BLaER1 treated with 17β-estradiol and CSF1 and Interleukin-3, amounts not matched to agents 10 nM and 100 nM (cell line): ENCODE measurements around the gene CEP68.
"Not testable (repeated sequence)": the region's sequence is repeated elsewhere in the genome, so short reads cannot be mapped to it uniquely, and the experiment has no call there.

Experiments used
- H3K27ac ChIP-seq, 11 experiments: shearing (Covaris generic); formaldehyde crosslinking; 2 replicates each; pipeline ENCODE4 v1.8.1; 2022
- H3K27me3 ChIP-seq, 11 experiments: shearing (Covaris generic); formaldehyde crosslinking; 2 replicates each; pipeline ENCODE4 v1.8.1; 2022
- H3K36me3 ChIP-seq, 11 experiments: shearing (Covaris generic); formaldehyde crosslinking; 2 replicates each; pipeline ENCODE4 v1.8.1; 2022
- H3K4me1 ChIP-seq, 10 experiments: shearing (Covaris generic); formaldehyde crosslinking; 2 replicates each; pipeline ENCODE4 v1.8.1; 2022
- H3K4me2 ChIP-seq, 11 experiments: shearing (Covaris generic); formaldehyde crosslinking; 2 replicates each; pipeline ENCODE4 v1.8.1; 2022
- H3K4me3 ChIP-seq, 10 experiments: shearing (Covaris generic); formaldehyde crosslinking; 2 replicates each; pipeline ENCODE4 v1.8.1; 2022
- H3K9ac ChIP-seq, 11 experiments: shearing (Covaris generic); formaldehyde crosslinking; 2 replicates each; pipeline ENCODE4 v1.8.1; 2022
- H3K9me3 ChIP-seq, 11 experiments: shearing (Covaris generic); formaldehyde crosslinking; replicated peaks in 1 of 11; 2 replicates each; pipeline ENCODE4 v1.8.1; 2022
- H4K20me1 ChIP-seq, 11 experiments: shearing (Covaris generic); formaldehyde crosslinking; 2 replicates each; pipeline ENCODE4 v1.8.1; 2022
- Cebpa-rat ChIP-seq, 11 experiments: shearing (Covaris generic); IDR thresholded peaks; 2 replicates each; pipeline ENCODE4 v1.8.1; 2022

Gene CEP68

DNA sequence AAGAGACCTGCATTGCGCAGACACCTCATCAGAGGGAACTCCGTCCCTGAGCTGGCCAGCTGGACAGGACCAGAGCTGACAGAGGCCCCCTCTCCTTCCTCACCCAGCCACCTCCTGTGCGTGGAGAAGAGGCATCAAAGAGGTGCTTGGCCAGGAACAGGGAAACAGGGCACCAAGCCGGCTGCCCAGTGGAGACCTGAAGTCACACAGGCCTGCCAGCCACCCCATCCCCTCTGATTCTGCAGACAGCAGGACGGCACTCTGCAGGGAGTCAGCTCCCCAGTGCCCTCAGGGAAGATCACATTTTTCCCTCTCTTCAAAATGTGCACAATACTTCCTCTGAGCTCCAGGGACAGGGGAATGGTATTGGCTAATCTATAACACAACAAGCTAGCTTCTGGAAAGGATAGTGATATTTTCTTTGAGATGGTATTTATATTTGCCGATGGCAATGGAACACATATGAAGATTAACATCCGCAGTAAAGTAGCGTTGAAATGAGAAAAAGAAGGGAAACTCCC lies 36.5 kb upstream of the CEP68 start:
- H3K9ac ChIP-seq = no peak overlapping the region
- peak overlapping the region in 1 of 11 experiments; percentile 72; a peak in 1 of 22 replicates for H3K27ac ChIP-seq
- H3K4me1 ChIP-seq = peaks cover 35 to 62% (median 49%) of the 10 kb centered on the region in 10 experiments
- H3K9me3 ChIP-seq = no peaks in the 10 kb centered on the region
- peak overlapping the region in 5 of 11 experiments; percentile 83 to 91 (median 84); a peak in 8 of 22 replicates for H3K4me2 ChIP-seq
- H3K27me3 ChIP-seq = no peaks in the 10 kb centered on the region
- TF ChIP-seq Cebpa-rat (IDR thresholded peaks at IDR 0.05) = no peak
- H3K36me3 ChIP-seq = peaks cover 43 to 95% (median 82%) of the 10 kb centered on the region in 11 experiments
- no peak overlapping the region for H3K4me3 ChIP-seq
- peaks cover 0 to 6% (median 0%) of the 10 kb centered on the region in 11 experiments; a peak in 2 of 22 replicates for H4K20me1 ChIP-seq

DNA sequence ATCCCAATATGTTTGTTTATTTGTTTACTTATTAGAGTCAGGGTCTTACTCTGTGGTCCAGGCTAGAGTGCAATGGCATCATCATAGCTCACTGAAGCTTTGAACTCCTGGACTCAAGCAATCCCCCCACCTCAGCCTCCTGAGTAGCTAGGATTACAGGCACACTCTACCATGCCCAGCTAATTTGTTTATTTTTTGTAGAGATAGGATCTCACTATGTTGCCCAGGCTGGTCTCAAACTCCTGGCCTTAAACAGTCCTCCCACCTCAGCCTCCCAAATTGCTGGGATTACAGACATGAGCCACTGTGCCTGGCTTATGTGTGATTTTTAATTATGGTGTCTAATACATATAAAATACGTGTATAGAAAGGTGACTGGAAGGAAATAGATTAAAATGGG lies 36.0 kb upstream of the CEP68 start:
- H3K4me2 ChIP-seq, H4K20me1 ChIP-seq, H3K27me3 ChIP-seq, H3K4me3 ChIP-seq, H3K9ac ChIP-seq, H3K9me3 ChIP-seq, H3K27ac ChIP-seq: not testable (repeated sequence)
- Histone ChIP-seq H3K4me1 (peaks cover 40 to 67% (median 55%) of the 10 kb centered on the region in 10 experiments), H3K36me3 (peaks cover 40 to 90% (median 79%) of the 10 kb centered on the region in 11 experiments)

DNA sequence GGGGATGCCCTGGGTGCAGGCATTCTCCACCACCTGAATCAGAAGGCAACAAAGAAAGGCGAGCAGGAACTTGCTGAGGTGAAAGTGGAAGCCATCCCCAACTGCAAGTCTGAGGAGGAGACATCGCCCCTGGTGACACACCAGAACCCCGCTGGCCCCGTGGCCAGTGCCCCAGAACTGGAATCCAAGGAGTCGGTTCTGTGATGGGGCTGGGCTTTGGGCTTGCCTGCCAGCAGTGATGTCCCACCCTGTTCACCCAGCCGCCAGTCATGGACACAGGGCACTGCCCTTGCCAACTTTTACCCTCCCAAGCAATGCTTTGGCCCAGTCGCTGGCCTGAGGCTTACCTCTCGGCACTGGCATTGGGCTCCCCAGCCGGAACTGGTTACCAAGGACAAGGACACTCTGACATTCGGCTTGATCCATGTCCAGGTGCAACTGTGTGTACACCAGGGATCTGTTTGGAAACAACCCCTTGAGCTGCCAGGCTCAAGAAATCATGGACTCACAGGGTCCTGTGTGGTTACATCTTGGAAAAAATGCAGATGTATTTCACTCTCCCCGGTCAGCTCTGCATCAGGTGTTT lies 35.2 kb upstream of the CEP68 start:
- Histone ChIP-seq H3K36me3 (peaks cover 40 to 82% (median 71%) of the 10 kb centered on the region in 11 experiments), H3K27me3 (no peaks in the 10 kb centered on the region), H3K4me3 (no peak overlapping the region), H3K4me1 (peaks cover 48 to 67% (median 60%) of the 10 kb centered on the region in 10 experiments), H4K20me1 (peaks cover 0 to 6% (median 0%) of the 10 kb centered on the region in 11 experiments; a peak in 2 of 22 replicates), H3K9ac (no peak overlapping the region), H3K27ac (no peak overlapping the region; a peak in 1 of 22 replicates), H3K9me3 (no peaks in the 10 kb centered on the region), H3K4me2 (no peak overlapping the region)
- no peak for TF ChIP-seq Cebpa-rat (IDR thresholded peaks at IDR 0.05)

DNA sequence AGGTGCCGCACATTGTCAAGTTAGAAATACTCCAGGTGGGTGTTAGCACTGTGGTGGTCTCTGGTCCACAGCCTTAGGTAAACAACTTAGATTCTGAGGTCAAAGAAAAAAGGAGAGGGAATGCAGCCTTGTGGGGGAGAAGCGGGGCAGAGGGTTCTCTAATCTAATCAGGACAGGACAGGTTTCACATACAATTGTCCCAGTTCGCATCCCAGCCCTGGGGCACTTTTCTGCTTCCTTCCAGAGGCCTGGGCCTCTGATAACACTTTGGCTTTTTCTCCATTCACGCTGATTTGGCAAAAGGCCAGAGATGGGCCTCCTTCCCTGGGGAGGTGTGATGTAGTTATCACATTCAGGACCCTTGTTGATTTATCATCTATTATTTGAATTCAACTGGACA lies 34.5 kb upstream of the CEP68 start:
- Histone ChIP-seq H3K9me3 (no peaks in the 10 kb centered on the region), H3K27ac (no peak overlapping the region), H3K4me1 (peaks cover 49 to 67% (median 60%) of the 10 kb centered on the region in 10 experiments), H3K36me3 (peaks cover 40 to 75% (median 65%) of the 10 kb centered on the region in 11 experiments), H3K9ac (no peak overlapping the region), H3K27me3 (no peaks in the 10 kb centered on the region), H3K4me2 (no peak overlapping the region), H4K20me1 (peaks cover 0 to 6% (median 0%) of the 10 kb centered on the region in 11 experiments; a peak in 2 of 22 replicates), H3K4me3 (no peak overlapping the region)
- no peak for TF ChIP-seq Cebpa-rat (IDR thresholded peaks at IDR 0.05)

DNA sequence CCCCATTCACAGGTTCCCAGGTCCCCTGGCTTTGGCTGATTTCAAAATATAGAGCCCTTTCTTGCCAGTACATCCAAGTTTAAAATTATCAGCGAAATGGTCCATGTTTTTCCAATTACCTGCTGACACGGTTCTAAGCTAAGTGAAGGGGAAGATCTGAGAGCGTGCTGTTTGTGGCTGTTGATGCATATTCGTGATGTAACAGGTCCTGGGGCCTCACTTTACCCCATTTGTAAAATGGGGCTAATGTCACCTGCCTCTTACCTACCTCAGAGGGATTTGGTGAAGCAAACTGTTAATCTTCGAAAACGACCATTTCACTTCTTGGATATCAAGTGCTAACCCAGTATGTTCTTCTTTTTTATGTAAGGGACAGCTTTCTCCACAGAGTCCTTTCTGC lies 34.0 kb upstream of the CEP68 start:
- TF ChIP-seq Cebpa-rat (IDR thresholded peaks at IDR 0.05) = no peak
- Histone ChIP-seq H3K4me1 (peaks cover 49 to 67% (median 60%) of the 10 kb centered on the region in 10 experiments), H3K27me3 (no peaks in the 10 kb centered on the region), H3K9me3 (no peaks in the 10 kb centered on the region), H3K4me2 (no peak overlapping the region), H3K36me3 (peaks cover 40 to 73% (median 61%) of the 10 kb centered on the region in 11 experiments), H3K4me3 (no peak overlapping the region), H3K9ac (no peak overlapping the region), H4K20me1 (peaks cover 0 to 6% (median 0%) of the 10 kb centered on the region in 11 experiments; a peak in 2 of 22 replicates), H3K27ac (no peak overlapping the region)

DNA sequence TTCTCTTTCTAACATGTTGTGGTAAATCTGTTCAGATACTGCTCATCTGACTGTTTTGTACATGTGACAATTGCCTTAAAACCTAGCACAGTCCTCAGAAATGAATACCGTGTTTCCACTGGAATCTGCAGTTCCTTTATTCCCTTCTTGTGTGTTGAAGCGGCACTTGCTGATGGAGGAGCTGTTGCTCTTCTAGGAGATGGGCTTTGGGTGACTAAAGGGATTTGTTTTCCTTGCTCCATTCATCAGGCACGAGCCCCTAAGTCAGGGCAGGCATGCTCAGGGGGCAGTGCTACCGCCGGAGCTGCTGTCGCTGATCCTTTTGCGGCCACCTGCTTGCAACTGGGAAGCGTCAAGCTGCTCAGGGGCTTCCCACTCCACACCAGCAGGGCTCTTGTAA lies 32.5 kb upstream of the CEP68 start:
- Histone ChIP-seq H3K4me2 (peak overlapping the region in 8 of 11 experiments; percentile 55 to 88 (median 72); a peak in 13 of 22 replicates), H3K9me3 (no peaks in the 10 kb centered on the region), H3K4me1 (peaks cover 46 to 67% (median 58%) of the 10 kb centered on the region in 10 experiments), H3K36me3 (peaks cover 40 to 59% (median 53%) of the 10 kb centered on the region in 11 experiments), H3K9ac (no peak overlapping the region), H3K4me3 (no peak overlapping the region), H4K20me1 (peaks cover 0 to 6% (median 0%) of the 10 kb centered on the region in 11 experiments; a peak in 2 of 22 replicates), H3K27me3 (no peaks in the 10 kb centered on the region), H3K27ac (no peak overlapping the region)
- TF ChIP-seq Cebpa-rat (IDR thresholded peaks at IDR 0.05) = no peak

DNA sequence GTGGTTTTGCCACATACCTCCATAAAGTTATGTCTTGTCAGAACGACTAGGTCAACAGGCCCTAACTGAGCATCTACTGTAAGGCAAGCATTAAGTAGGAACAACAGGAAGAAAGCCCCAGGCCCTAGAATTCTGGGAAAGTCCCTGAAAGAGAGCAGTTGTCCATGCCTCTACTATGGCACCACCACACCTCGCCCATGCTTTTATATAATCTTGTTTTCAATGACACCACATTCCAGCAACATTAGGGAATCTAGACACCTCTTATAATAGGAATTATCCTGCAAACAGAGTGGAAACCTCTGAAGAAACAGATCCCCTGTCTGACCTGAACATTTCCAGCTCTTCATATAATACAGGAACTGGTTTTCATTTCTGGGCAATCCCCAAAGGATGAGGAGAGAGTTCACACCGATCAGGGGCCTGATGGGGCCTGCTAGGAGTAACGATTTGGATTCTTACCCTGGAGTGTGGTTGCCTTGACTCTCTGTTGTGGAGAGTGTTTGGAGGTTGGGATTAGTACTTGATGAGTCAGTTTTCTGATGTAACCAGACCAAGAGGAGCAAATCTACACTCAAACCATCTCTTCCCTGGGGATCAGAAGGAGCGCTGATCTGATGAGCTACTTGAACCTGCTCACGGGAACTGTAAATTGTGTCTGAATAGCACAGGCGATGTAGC lies 31.9 kb upstream of the CEP68 start:
- H3K9ac ChIP-seq = no peak overlapping the region
- H3K4me1 ChIP-seq = peaks cover 46 to 67% (median 55%) of the 10 kb centered on the region in 10 experiments
- peaks cover 0 to 6% (median 0%) of the 10 kb centered on the region in 11 experiments; a peak in 2 of 22 replicates for H4K20me1 ChIP-seq
- H3K36me3 ChIP-seq = peaks cover 37 to 54% (median 48%) of the 10 kb centered on the region in 11 experiments
- no peaks in the 10 kb centered on the region for H3K27me3 ChIP-seq
- peak overlapping the region; percentile 35 to 88 (median 66) for H3K4me2 ChIP-seq
- no peak overlapping the region for H3K27ac ChIP-seq
- no peak overlapping the region for H3K4me3 ChIP-seq
- no peak for TF ChIP-seq Cebpa-rat (IDR thresholded peaks at IDR 0.05)
- no peaks in the 10 kb centered on the region for H3K9me3 ChIP-seq

DNA sequence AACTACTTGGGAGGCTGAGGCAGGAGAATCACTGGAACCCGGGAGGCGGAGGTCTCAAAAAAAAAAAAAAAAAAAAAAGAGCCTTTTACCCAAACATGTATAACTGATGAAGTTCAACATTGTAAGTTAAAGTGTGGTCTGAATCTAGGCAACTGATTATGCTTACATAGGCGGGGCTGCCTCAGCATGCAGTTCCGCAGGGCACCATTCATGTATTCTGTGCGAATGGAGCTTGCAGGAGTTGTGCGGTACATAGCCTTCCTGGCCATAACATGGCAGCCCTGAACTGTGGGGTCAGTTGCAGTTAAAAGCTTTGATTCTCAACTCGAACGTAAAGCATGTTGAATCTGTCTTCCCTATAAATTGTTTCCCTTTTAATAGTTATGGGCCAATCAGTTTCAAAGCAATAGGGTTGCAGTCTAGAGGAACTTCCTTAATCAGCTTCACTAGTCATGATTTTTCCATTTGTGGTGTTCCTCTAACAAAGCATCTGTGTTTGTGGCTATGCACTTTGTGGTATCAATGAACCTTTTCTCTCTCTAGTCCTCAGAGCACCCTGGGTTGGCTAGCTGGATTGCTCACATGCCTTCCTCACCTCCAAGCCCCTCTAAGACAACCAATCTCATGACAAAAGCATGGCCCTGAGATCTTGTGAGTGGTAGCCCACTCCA lies 30.6 kb upstream of the CEP68 start:
- H3K27me3 ChIP-seq = no peaks in the 10 kb centered on the region
- H3K9ac ChIP-seq = no peak overlapping the region
- H4K20me1 ChIP-seq = peaks cover 0 to 6% (median 0%) of the 10 kb centered on the region in 11 experiments; a peak in 2 of 22 replicates
- no peak overlapping the region for H3K4me3 ChIP-seq
- TF ChIP-seq Cebpa-rat (IDR thresholded peaks at IDR 0.05) = no peak
- peak overlapping the region; percentile 35 to 88 (median 66) for H3K4me2 ChIP-seq
- peaks cover 48 to 68% (median 56%) of the 10 kb centered on the region in 10 experiments for H3K4me1 ChIP-seq
- peaks cover 24 to 41% (median 35%) of the 10 kb centered on the region in 11 experiments for H3K36me3 ChIP-seq
- H3K9me3 ChIP-seq = no peaks in the 10 kb centered on the region
- peak overlapping the region in 7 of 11 experiments; percentile 1 to 56 (median 27); a peak in 11 of 22 replicates for H3K27ac ChIP-seq
